GM12892 (cell line): ENCODE measurements around the gene PAPSS2.

Experiments used
- POLR2A ChIP-seq: IDR thresholded peaks from 2 replicates; pipeline ENCODE4 v1.6.1; 2011; ENCODE audit warnings: low read depth, low read length, control low read depth
- POLR2AphosphoS5 ChIP-seq: IDR thresholded peaks from 2 replicates; pipeline ENCODE4 v1.6.1; 2011; ENCODE audit warnings: low read depth, low read length, control low read depth
- TAF1 ChIP-seq: IDR thresholded peaks from 2 replicates; pipeline ENCODE4 v1.6.1; 2011; ENCODE audit warnings: low read depth, mild to moderate bottlenecking, control low read depth, low read length, borderline replicate concordance

DNA sequence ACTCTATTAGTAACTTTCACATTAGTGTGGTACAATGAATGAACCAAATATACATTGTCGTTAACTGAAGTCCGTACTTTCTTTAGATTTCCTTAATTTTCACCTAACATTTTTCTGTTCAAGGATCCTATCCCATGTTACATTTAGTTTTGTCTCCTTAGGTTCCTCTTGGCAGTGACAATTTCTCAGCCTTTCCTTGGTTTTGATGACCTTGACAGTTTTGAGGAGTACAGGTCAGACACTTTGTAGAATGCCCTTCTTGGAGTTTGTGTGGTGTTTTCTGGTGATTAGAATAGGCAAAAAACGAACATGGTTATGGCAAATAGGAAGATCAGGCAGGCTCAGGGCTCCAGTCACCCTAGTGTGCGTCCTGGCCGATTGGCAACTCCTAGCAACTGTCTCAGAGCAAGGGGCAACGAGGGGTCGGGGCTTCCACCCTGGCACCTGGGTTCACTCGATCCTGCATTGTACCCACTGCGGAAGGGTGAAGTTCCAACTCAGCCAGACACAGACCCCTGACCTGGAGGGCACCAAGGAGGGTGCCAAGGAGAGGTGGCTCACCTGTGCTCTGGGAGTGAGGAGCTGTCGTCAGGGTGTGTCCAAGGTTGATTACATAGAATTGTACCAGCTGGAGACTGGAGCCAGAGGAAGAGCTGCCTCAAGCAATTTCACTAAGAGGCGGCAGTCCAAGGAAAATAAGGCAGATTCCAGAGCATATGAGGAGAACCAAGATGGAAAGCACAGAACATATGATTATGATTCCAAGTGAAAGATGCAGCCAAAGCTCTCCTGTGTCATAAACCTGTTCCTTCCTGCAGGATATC is 37.5 kb downstream of the PAPSS2 start:
- TF ChIP-seq POLR2AphosphoS5 (no peak), POLR2A (no peak), TAF1 (no peak)
